Fibroblast of lung (primary cell): ENCODE data around the gene WDR12. TPM values are rescaled to one million over a fixed set of nuclear protein-coding genes. Genes with fewer than 3 reads are reported as not detected.
A peak's percentile ranks its signal among the peaks of the same experiment; 100 is the strongest.

Experiments
- DNase-seq, 2 donors: peaks; one replicate each; pipeline versions ENCODE4 v3.0.0 to v3.0.0-alpha.2; 2010; ENCODE audit warnings: low read depth in 2 of 2
- H2AFZ ChIP-seq: 2 replicates; pipeline ENCODE4 v1.5.1; 2012; ENCODE audit warnings: low read length, control low read depth, inconsistent platforms
- H3K27ac ChIP-seq: 2 replicates; pipeline ENCODE4 v1.5.1; 2011; ENCODE audit warnings: low read length, control low read depth; ENCODE audit not compliant: insufficient read depth
- H3K27me3 ChIP-seq: 2 replicates; pipeline ENCODE4 v1.5.1; 2011; ENCODE audit warnings: mild to moderate bottlenecking, low read length; ENCODE audit not compliant: control insufficient read depth, insufficient read depth
- H3K36me3 ChIP-seq: 2 replicates; pipeline ENCODE4 v1.5.1; 2011; ENCODE audit warnings: low read length; ENCODE audit not compliant: control insufficient read depth, insufficient read depth
- H3K4me1 ChIP-seq: 2 replicates; pipeline ENCODE4 v1.5.1; 2011; ENCODE audit warnings: low read length; ENCODE audit not compliant: control insufficient read depth, insufficient read depth; ENCODE audit errors: extremely low read depth
- H3K4me2 ChIP-seq: 2 replicates; pipeline ENCODE4 v1.5.1; 2011; ENCODE audit warnings: low read length, control low read depth; ENCODE audit not compliant: insufficient read depth; ENCODE audit errors: extremely low read depth
- H3K4me3 ChIP-seq, 4 experiments: fragments of 200-600 bp in 1 of 4; sonication (generic) in 1 of 4; replicated peaks in 1 of 4; 2 replicates each; pipeline ENCODE4 v1.5.1; 2011 to 2016; ENCODE audit warnings: low read length in 4 of 4, low read depth in 3 of 4, mild to moderate bottlenecking in 3 of 4, control low read depth in 2 of 4, inconsistent platforms in 1 of 4, mixed read lengths in 1 of 4; ENCODE audit not compliant: insufficient read depth in 1 of 4; ENCODE audit errors: control extremely low read depth in 1 of 4
- H3K79me2 ChIP-seq: 2 replicates; pipeline ENCODE4 v1.5.1; 2012; ENCODE audit warnings: mild to moderate bottlenecking, low read length, inconsistent platforms; ENCODE audit not compliant: control insufficient read depth, insufficient read depth
- H3K9ac ChIP-seq: 2 replicates; pipeline ENCODE4 v1.5.1; 2011; ENCODE audit warnings: mild to moderate bottlenecking, low read length, control low read depth; ENCODE audit not compliant: insufficient read depth
- H3K9me3 ChIP-seq: 2 replicates; pipeline ENCODE4 v1.5.1; 2012; ENCODE audit warnings: low read depth, low read length; ENCODE audit not compliant: control insufficient read depth, insufficient read depth
- H4K20me1 ChIP-seq: 2 replicates; pipeline ENCODE4 v1.5.1; 2011; ENCODE audit warnings: low read length; ENCODE audit not compliant: control insufficient read depth, insufficient read depth; ENCODE audit errors: extremely low read depth
- CTCF ChIP-seq, 2 donors: IDR thresholded peaks in 1 of 2; conservative IDR thresholded peaks in 1 of 2; 1 replicate in 1 of 2; 2 replicates in 1 of 2; pipeline ENCODE4 v1.5.1; 2011 to 2012; ENCODE audit warnings: low read length in 2 of 2, control low read depth in 1 of 2, inconsistent platforms in 1 of 2, low read depth in 1 of 2, mild to moderate bottlenecking in 1 of 2
- EZH2 ChIP-seq: IDR thresholded peaks from 2 replicates; pipeline ENCODE4 v1.5.1; 2012; ENCODE audit warnings: low read length, control low read depth, mild to moderate bottlenecking; ENCODE audit errors: missing control alignments
- polyA plus RNA-seq, 2 donors: library from polyadenylated mRNA; depleted of rRNA in 1 of 2; stranded (reverse) in 1 of 2; unstranded in 1 of 2; fragments of >200 nt; gene quantifications; 2 replicates each; pipeline ENCODE4 v1.2.1, GENCODE V29; 2011 to 2012; ENCODE audit warnings: missing spikeins in 1 of 2
- total RNA-seq: library from RNA; depleted of rRNA; stranded (reverse); fragments of >200 nt; gene quantifications from 2 replicates; pipeline ENCODE4 v1.2.1, GENCODE V29; 2014

WDR12 gene
- total and polyA plus RNA-seq, 2 donors (not counting 1 experiment from before 2014, with no cell fraction given) = 26.4 to 35.1 TPM

- Histone ChIP-seq H3K27me3 (no peaks in the 10 kb centered on the region), H3K4me2 (no peak overlapping the region), H3K4me1 (no peaks in the 10 kb centered on the region), H3K27ac (no peak overlapping the region), H3K9me3 (no peaks in the 10 kb centered on the region), H3K79me2 (no peaks in the 10 kb centered on the region), H3K36me3 (peaks cover 2% of the 10 kb centered on the region), H3K9ac (no peak overlapping the region), H3K4me3 (no peak overlapping the region), H2AFZ (no peak overlapping the region), H4K20me1 (no peaks in the 10 kb centered on the region)
- no peak for DNase-seq
- TF ChIP-seq CTCF (conservative IDR thresholded peaks at IDR 0.05 in 1 of 2, IDR thresholded peaks at IDR 0.05 in 1 of 2; ENCODE audit: low read depth in 1 of 2, low read length in 2 of 2) = no peak
Measured at GRCh38 chr2:202881570-202881969, 29.9 kb downstream of the WDR12 start.

- H3K9me3 ChIP-seq = no peaks in the 10 kb centered on the region
- no peaks in the 10 kb centered on the region for H3K79me2 ChIP-seq
- TF ChIP-seq EZH2 (no peak), CTCF (conservative IDR thresholded peaks at IDR 0.05 in 1 of 2, IDR thresholded peaks at IDR 0.05 in 1 of 2; ENCODE audit: low read depth in 1 of 2, low read length in 2 of 2) (no peak)
- H3K4me2 ChIP-seq = no peak overlapping the region
- no peak overlapping the region for H3K27ac ChIP-seq
- H3K9ac ChIP-seq = no peak overlapping the region
- no peak for DNase-seq
- H3K36me3 ChIP-seq = no peaks in the 10 kb centered on the region
- H2AFZ ChIP-seq = no peak overlapping the region
- H3K4me1 ChIP-seq = no peaks in the 10 kb centered on the region
- H3K27me3 ChIP-seq = no peaks in the 10 kb centered on the region
- no peaks in the 10 kb centered on the region for H4K20me1 ChIP-seq
- no peak overlapping the region for H3K4me3 ChIP-seq
Measured at GRCh38 chr2:202877699-202878098, 33.8 kb downstream of the WDR12 start.

- peak within 1 kb of the TSS; percentile 74 for H3K27ac ChIP-seq
Measured at GRCh38 chr2:202871300-202872141, 40.0 kb downstream of the WDR12 start, which contains the start of gene ICA1L. Gene ICA1L (minus strand): TSS chr2:202871766. CDS start chr2:202829009, 42,757 bp downstream.

More at GRCh38 chr2:202871300-202872141, 40.0 kb downstream of the WDR12 start, which contains the start of gene ICA1L:
- H3K36me3 ChIP-seq = no peaks in the 10 kb centered on the region
- H3K9ac ChIP-seq = peak within 1 kb of the TSS; percentile 76
- no peaks in the 10 kb centered on the region for H4K20me1 ChIP-seq
- H3K4me1 ChIP-seq = peaks cover 2% of the 10 kb centered on the region
- H2AFZ ChIP-seq = peak within 1 kb of the TSS; percentile 94
- no peaks in the 10 kb centered on the region for H3K9me3 ChIP-seq
- TF ChIP-seq EZH2 = no peak
- no peak for TF ChIP-seq CTCF (conservative IDR thresholded peaks at IDR 0.05 in 1 of 2, IDR thresholded peaks at IDR 0.05 in 1 of 2; ENCODE audit: low read depth in 1 of 2, low read length in 2 of 2)
- peak within 1 kb of the TSS; percentile 88 for H3K4me2 ChIP-seq
- DNase-seq = peak; percentile 54 to 62
- H3K27me3 ChIP-seq = no peaks in the 10 kb centered on the region
- peak within 1 kb of the TSS; percentile 75 to 90 (median 88) for H3K4me3 ChIP-seq
- H3K79me2 ChIP-seq = no peaks in the 10 kb centered on the region
